GM08714 (cell line): ENCODE results near the gene DLG2.

Experiments
- H3K4me3 ChIP-seq: fragments of 200-500 bp; sonication (Bioruptor generic); 2 replicates; pipeline ENCODE4 v1.5.1; 2014; ENCODE audit warnings: mild to moderate bottlenecking, low read length, inconsistent platforms
- ZNF274 ChIP-seq: IDR thresholded peaks from 2 replicates; pipeline ENCODE4 v1.6.1; 2012; ENCODE audit warnings: mild to moderate bottlenecking, low read depth, low read length

DLG2 gene

GRCh38 chr11:83540728-83541127 is 2086.4 kb downstream of the DLG2 start:
- no peak for TF ChIP-seq ZNF274
- H3K4me3 ChIP-seq = no peak overlapping the region

DNA sequence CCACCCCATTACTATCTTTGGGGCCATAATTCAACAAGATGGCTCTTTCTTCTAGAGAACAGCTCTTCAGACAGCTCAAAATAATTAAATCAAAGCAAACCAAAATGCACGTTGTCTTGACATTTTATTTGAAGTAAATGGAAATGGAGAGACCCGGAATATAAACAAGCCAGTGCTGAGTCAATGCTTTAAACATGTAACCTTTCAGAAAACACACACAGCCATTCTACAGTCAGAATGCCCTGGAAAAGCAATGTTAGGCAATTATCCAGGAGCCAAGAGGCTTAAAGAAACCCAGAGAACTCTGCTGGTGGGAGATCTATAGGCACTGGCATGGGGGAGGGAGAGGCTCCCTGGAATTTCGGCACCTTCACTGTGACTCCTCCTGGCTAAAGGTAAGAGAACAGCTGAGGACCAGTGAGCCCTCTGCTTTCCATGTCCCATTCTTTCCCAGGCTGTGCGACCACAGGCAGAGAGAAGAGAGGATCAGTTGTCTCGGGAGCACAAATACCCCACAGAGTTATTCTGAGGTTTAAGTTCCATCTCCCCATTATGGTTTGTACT is 2086.9 kb downstream of the DLG2 start:
- TF ChIP-seq ZNF274 = no peak
- H3K4me3 ChIP-seq = no peak overlapping the region

GRCh38 chr11:83538286-83538685 is 2088.9 kb downstream of the DLG2 start:
- H3K4me3 ChIP-seq = no peak overlapping the region
- TF ChIP-seq ZNF274 = no peak

DNA sequence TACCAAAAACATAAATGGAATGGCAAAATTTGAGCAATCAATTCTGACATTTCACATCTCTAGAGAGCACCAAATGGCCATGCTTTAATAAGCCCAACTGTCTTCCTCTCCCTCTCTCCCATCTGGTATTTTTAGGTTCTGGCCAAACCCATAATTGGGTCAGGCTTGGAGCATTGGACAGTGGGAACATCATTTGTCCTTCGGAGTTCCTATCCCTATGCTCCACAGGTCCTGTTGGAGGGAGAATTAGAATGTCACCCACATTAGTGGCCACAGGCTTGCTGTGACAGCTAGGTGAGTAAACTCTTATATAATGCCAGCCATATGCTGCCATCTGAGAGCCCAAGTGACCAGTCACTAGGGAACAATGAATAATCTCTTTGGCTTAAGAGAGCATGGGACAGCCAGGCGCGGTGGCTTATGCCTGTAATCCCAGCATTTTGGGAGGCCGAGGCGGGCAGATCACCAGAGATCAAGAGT is 2090.0 kb downstream of the DLG2 start:
- no peak overlapping the region for H3K4me3 ChIP-seq

GRCh38 chr11:83533166-83533565 is 2094.0 kb downstream of the DLG2 start:
- TF ChIP-seq ZNF274 = no peak
- no peak overlapping the region for H3K4me3 ChIP-seq

More for the DNA sequence above, 2090.0 kb downstream of the DLG2 start:
- no peak for TF ChIP-seq ZNF274

- TF ChIP-seq ZNF274 = no peak
- H3K4me3 ChIP-seq = no peak overlapping the region
Observed at GRCh38 chr11:83528877-83529276, 2098.3 kb downstream of the DLG2 start.

- TF ChIP-seq ZNF274 = no peak
Observed at GRCh38 chr11:83528225-83528624, 2098.9 kb downstream of the DLG2 start.

DNA sequence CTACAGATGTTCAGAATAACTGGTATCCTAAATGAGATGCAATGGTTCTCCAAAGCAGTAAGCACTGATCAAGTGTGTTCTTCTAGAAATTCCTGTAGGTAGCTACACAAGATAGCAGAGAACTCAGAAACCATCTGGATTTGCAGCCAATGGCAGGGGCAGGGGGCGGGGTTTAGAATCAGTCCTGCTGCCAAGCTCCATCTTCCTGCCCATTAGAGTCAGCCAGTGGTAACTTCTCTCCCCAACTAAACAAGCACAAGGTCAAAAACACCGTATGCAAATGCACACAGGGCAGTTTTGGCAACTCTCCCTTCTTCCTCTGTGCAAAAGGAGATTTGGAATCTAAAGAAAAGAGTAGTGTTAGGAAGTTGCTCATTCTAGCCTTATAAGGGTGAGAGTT is 2103.5 kb downstream of the DLG2 start:
- no peak overlapping the region for H3K4me3 ChIP-seq
- no peak for TF ChIP-seq ZNF274

More at GRCh38 chr11:83528225-83528624, 2098.9 kb downstream of the DLG2 start:
- H3K4me3 ChIP-seq = no peak overlapping the region

DNA sequence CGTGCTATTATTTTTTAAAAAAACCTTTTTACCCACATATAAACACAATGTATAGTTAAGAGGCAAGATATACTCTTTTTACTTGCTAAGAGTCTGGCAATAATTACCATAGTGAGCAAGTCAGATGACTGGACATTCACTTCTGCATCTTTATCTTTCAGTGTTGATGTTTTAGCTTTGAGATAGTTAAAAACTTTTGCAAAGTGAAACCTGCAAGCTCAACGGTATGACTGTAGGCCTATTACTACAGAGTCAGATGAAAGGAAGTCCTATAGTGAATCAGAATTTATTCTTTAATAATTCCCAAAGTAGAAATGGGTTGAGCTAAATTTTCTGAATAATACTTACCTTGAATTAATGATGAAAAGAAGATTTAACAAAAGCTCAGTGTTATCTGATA is 2104.2 kb downstream of the DLG2 start:
- TF ChIP-seq ZNF274 = no peak
- H3K4me3 ChIP-seq = no peak overlapping the region

GRCh38 chr11:83521647-83522596 is 2105.2 kb downstream of the DLG2 start:
- TF ChIP-seq ZNF274 = no peak
- H3K4me3 ChIP-seq = no peak overlapping the region

DNA sequence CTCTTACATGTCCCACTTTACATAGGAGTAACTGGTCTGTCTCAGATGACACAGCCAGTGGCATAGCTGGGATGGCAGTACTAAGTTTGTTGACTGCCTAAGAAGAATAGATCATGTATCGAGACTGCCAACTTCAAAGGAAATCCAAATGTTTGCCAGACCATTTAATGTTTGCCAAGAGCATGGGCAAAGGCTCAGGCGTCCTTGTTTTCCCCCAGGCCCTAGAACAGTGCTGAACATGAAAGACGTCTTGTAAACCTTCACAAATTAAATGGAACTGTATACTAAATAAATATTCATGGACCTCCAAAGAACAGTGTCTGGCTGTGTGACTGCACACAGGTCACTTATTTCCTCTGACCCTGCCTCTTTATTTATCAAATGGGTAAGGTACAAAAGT is 2106.3 kb downstream of the DLG2 start:
- TF ChIP-seq ZNF274 = no peak
- no peak overlapping the region for H3K4me3 ChIP-seq

DNA sequence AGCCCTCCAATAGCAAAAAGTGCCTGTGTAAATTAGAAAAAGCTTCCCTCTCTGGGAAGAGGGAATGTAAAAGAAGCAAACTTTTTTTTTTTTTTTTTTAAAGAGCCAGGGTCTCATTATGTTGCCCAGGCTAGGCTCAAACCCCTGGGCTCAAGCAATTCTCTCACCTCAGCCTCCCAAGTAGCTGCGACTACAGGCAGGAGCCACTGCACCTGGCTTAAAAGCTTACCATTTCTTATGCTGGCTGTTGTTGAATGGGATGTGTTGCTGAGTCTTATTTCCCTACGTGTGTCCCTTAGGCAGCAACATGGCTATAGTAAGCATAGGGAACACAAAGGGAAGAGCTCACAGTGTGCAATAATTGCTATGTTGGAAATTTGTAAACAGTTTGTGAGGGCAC is 2115.5 kb downstream of the DLG2 start:
- no peak overlapping the region for H3K4me3 ChIP-seq

GRCh38 chr11:83510530-83511460 is 2116.3 kb downstream of the DLG2 start:
- no peak for TF ChIP-seq ZNF274
- no peak overlapping the region for H3K4me3 ChIP-seq

More for the DNA sequence above, 2115.5 kb downstream of the DLG2 start:
- TF ChIP-seq ZNF274 = no peak

DNA sequence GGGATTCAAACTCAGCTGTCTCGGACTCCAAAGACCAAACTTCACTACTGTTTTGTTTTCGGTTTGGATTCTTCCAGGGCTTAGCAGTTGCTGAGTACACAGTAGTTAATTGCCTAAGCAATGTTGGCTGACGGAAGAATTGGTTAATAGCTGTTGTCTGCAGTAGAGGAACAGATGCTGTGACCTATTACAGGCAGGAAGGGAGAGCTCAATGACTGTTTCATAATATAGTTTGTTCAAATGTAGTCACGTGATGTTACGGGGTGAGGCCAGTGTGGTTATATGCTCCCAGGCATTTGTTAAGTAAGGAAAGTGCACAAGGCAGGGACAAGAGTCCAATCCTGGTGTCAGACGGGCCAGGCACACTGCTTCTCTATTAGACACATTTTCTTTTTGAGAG is 2118.3 kb downstream of the DLG2 start:
- no peak overlapping the region for H3K4me3 ChIP-seq
- TF ChIP-seq ZNF274 = no peak
